Fibroblast of skin of right quadriceps (primary cell): ENCODE measurements around the gene SLC22A14.
A peak's percentile ranks its signal among the peaks of the same experiment; 100 is the strongest.
"Not testable (repeated sequence)": the region's sequence is repeated elsewhere in the genome, so short reads cannot be mapped to it uniquely, and the experiment has no call there.

Source experiments
- DNase-seq: peaks from one replicate; pipeline ENCODE4 v3.0.0-alpha.2; 2013

The SLC22A14 gene

DNA sequence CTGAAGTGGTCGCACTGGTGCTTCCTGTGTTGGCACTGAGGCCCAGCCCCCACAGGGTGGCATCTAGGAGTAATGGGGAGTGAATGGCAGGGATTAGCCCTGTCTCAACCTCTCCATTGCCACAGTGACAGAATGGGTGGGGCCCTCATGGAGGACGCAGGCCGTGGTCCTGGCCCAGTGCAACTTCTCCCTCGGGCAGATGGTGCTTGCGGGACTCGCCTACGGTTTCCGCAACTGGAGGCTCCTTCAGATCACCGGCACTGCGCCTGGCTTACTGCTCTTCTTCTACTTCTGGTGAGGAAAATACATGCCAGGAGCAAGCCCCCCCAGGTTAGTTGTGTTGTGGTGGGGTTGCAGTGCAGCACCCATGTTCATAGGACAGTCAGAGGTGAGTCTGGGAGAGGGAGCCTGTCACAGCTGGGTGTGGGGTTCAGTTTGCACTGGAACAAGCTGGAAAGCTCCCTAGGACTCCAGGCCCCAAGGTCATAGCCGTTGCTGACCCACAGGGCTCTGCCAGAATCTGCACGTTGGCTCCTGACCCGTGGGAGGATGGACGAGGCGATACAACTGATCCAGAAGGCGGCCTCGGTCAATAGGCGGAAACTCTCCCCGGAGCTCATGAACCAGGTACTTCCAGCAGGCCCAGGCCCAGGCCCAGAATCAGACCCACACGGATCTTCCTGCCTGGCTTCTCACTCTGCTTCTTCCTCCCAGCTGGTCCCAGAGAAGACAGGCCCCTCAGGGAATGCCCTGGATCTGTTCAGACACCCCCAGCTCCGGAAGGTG lies 7.0 kb upstream of the SLC22A14 start:
- no peak for DNase-seq

- DNase-seq = no peak
Observed at GRCh38 chr3:38275658-38276057, 6.4 kb upstream of the SLC22A14 start.

DNA sequence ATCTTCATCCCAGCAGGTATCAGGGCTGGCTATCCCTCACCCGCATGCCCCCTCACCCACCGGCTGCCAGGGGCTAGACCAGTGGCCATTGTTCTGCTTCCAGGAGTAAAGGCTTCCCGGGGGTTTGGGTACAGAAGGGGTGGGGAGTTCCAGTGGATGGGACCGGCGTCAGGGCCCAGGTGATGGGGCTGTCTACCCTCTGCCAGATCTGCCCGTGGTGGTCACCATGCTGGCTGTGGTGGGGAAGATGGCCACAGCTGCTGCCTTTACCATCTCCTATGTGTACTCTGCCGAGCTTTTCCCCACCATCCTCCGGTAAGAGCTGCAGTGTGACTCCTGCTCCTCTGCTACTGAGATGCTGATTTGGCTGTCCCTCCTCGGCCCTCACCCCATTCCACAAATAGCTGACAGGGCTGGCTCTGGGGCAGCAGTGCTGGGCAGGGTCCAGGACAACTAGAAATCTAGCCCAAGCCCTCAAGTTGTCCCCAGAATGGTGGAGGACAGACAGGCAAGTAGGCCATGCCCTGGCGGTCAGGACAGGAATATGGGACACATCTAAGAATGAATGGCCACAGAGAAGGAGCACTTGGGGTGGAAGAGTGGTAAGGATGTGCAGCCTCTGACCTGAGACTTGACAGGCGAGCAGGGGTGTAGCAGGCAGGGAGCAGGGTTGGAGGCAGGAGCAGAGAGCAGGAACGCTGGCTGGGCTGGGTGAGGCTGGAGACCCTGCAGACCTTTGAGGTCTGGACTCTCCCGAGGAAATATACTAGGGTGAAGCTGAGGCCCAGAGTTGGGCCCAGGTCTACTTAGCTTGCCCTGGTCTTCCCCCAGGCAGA lies 5.8 kb upstream of the SLC22A14 start:
- DNase-seq = no peak

GRCh38 chr3:38276917-38277630 lies 5.0 kb upstream of the SLC22A14 start:
- no peak for DNase-seq

DNA sequence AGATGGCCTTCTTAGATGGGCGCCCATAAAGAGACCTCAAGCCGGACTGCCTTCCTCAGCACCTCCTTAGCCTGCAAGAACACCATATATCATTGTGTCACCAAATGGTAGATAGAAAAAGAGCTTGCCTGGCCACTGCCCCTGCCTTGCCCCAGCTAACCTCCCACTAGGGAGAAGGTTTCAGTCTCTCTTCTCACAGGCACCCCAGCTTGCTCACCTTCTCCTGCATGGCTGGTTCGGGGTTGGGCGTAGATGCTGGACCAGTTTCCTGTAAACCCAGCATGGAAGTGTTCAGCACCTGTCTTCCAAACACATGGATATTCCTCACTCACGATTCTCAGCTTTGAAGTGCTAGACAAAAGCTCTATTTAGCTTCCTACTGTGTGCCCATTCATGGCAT lies 3.3 kb upstream of the SLC22A14 start:
- DNase-seq = no peak

DNA sequence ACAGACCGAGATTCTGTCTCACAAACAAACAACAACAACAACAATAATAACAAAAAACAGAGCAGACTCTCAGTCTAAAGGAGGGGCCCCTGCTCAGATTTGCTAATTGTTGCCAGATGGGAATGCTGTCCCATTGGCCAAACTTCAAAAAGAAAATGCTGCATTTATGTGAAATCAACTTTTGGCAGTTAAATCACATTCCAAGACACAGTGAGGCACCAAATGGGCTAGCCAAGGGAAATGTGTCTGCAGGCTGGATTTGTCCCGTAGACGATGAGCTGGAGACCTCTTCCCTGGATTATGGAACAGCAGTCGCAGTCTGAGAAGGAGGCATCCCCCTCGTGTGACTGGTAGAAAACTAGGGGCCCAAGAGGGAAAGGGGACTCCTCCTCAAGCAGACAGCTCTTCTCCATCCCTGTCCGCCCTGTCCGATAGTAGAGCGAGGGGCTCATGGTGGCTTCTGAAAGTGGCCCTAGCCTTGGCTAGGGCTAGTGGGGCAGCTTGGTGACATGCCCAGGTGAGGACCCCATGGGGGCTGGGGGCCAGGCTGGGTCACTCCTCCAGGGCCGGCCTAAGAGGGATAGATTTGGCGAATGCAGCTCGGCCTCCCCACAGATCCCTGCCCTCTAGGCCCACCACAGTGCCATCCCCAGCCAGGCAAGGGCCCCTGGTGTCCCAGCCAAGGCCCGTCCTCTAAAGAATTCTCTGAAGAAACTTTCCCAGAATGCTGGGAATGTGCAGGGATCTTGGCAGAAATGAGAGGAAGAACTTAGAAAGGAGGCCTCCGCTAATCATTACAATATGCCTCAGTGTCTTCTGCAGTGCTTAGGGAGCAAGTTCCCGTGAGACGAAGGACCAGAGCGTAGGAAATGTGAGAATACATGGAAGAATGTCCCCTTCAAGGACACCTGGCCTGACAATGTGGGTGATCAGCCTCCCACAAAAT lies 2.0 kb downstream of the SLC22A14 start:
- peak; percentile 84 for DNase-seq

DNA sequence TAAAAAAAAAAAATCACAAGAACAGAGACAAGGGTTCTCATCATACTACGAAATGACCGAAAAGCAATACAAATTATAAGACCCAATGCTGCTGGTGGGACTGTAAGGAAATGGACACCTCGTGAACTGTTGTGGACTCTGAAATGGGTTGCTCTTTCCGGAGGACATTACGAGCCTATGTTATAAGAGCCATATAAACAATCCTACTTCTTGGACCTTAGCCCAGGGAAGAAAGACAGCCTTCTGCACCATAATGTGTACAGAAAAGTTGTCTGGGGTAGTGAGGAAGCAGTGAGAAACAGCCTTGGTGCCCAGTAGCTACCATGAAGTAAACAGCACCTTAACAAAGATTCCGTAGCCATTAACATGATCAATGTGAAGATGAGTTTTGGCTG lies 2.7 kb downstream of the SLC22A14 start:
- DNase-seq = no peak

DNA sequence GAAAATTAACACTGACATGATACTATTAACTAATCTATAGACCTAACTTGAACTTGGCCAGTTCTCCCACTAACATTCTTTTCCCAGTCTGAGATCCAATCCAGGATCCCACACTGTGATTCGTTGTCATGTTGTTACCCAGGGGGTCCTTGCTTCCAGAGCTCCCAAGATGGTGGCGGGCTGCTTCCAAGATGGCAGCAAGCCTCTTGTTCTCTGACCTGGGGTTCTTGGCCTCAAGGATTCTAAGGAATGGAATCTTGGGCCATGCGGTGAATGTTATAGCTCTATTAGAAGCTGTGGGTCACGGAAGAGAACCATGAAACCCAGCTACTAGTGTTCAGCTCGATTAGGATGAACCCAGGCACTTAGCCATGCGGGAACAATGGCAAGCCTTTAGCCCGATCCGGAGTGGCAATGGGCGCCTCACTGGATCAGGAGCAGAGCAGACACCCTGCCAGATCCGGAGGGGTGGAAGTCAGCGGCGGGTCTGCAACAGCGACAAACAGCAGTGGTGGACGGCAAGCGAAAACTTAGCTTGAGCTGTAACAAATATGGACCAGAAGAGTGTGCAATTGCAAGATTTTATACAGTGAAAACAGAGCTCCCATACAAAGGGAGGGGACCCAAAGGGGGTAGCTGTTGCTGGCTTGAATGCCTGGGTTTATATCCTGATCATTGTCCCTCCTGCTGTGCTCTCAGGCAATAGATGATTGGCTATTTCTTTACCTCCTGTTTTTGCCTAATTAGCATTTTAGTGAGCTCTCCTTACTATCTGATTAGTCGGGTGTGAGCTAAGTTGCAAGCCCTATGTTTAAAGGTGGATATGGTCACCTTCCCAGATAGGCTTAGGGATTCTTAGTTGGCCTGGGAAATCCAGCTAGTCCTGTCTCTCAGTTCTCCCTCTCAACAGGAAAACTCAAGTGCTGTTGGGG lies 7.5 kb downstream of the SLC22A14 start:
- DNase-seq = not testable (repeated sequence)

DNA sequence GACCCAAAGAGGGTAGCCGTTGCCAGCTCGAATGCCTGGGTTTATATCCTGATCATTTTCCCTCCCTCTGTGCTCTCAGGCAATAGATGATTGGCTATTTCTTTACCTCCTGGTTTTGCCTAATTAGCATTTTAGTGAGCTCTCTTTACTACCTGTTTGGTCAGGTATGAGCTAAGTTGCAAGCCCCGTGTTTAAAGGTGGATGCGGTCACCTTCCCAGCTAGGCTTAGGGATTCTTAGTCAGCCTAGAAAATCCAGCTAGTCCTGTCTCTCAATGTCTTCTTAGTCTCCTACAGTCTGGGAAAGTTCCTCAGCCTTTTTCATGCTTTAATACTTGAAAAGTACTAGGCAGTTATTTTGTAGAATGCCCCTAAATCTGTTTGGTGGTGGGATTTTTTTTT lies 15.0 kb downstream of the SLC22A14 start:
- not testable (repeated sequence) for DNase-seq

DNA sequence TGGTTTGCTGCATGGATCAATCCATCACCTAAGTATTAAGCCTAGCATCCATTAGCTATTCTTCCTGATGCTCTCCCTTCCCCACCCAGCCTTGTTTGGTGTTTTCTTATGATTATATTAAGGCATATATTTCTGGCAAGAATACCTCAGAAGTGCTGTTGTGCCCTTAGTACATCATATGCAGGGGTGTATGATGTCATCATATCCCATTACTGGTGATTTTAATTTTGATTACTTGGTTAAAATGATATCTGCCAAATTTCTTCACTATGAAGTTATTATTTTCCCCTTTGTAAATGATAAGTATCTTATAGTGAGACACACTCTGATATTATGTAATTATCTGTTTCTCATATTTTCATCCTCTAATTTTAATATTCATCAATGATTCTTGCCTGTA lies 15.4 kb downstream of the SLC22A14 start:
- DNase-seq = no peak

DNA sequence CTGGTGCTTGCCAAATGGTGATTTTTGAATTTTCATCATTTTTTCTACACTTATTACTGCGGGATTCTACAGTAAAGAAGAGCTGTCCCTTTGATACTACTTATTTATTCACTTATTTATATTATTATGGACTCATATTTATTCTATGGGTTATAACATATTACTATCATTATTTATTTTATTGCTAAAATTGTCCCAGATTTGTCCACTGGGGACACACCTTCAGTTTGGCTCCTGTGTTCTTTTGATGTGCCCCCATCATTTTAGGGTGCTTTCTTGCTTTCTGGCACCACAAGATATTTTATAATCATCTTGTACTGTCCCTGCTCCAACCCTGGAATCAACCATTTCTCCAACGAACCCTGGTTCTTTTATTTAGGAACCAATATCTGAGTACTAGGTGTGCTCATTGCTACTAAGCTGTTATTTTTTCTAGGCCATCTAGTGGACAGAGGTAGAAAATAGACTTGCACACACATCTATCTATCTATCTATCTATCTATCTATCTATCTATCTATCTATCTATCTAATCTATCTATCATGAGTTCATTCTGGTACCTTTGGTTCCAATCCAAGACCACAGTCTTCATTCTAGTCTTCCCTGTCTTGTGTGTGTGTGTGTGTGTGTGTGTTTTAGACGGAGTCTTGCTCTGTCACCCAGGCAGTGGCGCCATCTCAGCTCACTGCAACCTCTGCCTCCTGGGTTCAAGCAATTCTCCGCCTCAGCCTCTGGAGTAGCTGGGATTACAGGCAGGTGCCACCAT lies 16.0 kb downstream of the SLC22A14 start:
- DNase-seq = no peak

GRCh38 chr3:38306941-38307340 lies 24.8 kb downstream of the SLC22A14 start:
- DNase-seq = no peak

GRCh38 chr3:38307599-38307998 lies 25.5 kb downstream of the SLC22A14 start:
- no peak for DNase-seq

GRCh38 chr3:38308456-38308855 lies 26.4 kb downstream of the SLC22A14 start:
- DNase-seq = no peak

- no peak for DNase-seq
Observed at GRCh38 chr3:38311476-38311875, 29.4 kb downstream of the SLC22A14 start.

- no peak for DNase-seq
Observed at GRCh38 chr3:38311941-38312340, 29.8 kb downstream of the SLC22A14 start.

- no peak for DNase-seq
Observed at GRCh38 chr3:38312356-38312755, 30.3 kb downstream of the SLC22A14 start.

DNA sequence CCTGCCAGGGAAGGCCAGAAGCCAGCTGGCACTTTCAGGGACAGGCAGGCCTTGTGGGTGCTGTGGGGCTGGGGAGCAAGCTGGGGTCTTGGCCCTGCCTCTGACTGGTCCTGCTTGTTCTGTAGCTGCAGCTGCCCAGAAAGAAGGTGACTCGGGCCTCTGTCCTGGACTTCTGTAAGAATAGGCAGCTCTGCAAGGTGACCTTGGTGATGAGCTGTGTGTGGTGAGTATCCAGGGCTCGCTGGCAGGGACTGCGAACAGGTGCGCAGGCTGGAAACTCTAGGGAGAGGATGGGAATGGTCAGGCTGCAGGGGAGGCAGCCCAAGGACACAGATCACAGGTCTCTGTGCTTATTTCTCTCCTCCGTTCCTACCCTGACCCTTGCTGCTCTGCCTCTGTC lies 31.2 kb downstream of the SLC22A14 start:
- no peak for DNase-seq

DNA sequence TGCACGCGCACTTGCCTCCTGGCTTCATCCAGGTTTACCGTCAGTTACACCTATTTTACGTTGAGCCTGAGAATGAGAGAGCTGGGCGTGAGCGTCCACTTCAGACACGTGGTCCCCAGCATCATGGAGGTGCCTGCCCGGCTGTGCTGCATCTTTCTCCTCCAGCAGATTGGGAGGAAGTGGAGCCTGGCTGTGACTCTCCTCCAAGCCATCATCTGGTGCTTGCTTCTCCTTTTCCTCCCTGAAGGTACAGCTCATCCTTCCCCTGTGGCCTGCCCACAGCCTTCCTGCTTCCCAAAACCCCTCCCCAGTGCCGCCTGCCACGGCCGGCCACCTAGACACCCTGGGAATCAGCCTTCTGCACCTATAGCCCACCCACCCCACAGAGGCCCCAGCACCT lies 31.6 kb downstream of the SLC22A14 start:
- no peak for DNase-seq

DNA sequence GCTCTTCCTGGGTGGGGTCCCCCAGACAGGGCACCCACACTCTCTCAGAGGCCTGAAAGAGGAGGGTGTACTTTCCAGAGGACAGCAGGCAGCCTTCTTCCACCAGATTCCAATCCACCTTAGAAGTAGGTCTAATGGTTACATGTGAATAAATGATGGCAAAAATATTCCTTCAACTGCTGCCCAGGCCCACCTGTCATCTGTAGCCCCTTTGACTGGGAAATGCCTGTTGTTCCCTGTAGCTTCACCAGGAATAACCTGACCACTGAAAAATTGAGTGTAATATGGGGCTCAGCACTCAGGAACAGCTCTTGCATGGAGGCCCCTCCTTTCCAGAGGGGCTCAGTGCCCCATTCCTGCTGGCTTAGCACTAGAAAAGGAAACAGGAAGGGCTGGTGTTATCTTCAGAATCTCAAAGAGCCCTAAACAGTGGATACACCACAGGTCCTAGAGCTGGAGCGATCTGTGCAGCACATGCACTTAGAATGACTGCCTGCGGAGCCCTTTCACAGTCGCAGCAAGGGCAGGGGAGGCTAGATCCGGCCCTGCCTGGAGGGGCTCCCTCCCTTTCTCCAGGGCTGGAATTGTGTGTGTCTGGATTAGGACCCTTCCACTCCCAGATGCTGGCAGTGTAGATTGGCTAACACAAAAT lies 32.1 kb downstream of the SLC22A14 start:
- no peak for DNase-seq
